BLaER1 treated with 17β-estradiol and CSF1 and Interleukin-3, amounts not matched to agents 10 nM and 100 nM (cell line): ENCODE measurements around the gene DUSP14.

ENCODE experiments used
- H3K27ac ChIP-seq, 11 experiments: shearing (Covaris generic); formaldehyde crosslinking; 2 replicates each; pipeline ENCODE4 v1.8.1; 2022
- H3K27me3 ChIP-seq, 11 experiments: shearing (Covaris generic); formaldehyde crosslinking; 2 replicates each; pipeline ENCODE4 v1.8.1; 2022
- H3K36me3 ChIP-seq, 11 experiments: shearing (Covaris generic); formaldehyde crosslinking; 2 replicates each; pipeline ENCODE4 v1.8.1; 2022
- H3K4me1 ChIP-seq, 10 experiments: shearing (Covaris generic); formaldehyde crosslinking; 2 replicates each; pipeline ENCODE4 v1.8.1; 2022
- H3K4me2 ChIP-seq, 11 experiments: shearing (Covaris generic); formaldehyde crosslinking; 2 replicates each; pipeline ENCODE4 v1.8.1; 2022
- H3K4me3 ChIP-seq, 10 experiments: shearing (Covaris generic); formaldehyde crosslinking; 2 replicates each; pipeline ENCODE4 v1.8.1; 2022
- H3K9ac ChIP-seq, 11 experiments: shearing (Covaris generic); formaldehyde crosslinking; 2 replicates each; pipeline ENCODE4 v1.8.1; 2022
- H3K9me3 ChIP-seq, 11 experiments: shearing (Covaris generic); formaldehyde crosslinking; replicated peaks in 1 of 11; 2 replicates each; pipeline ENCODE4 v1.8.1; 2022
- H4K20me1 ChIP-seq, 11 experiments: shearing (Covaris generic); formaldehyde crosslinking; 2 replicates each; pipeline ENCODE4 v1.8.1; 2022
- Cebpa-rat ChIP-seq, 11 experiments: shearing (Covaris generic); IDR thresholded peaks; 2 replicates each; pipeline ENCODE4 v1.8.1; 2022

The DUSP14 gene

DNA sequence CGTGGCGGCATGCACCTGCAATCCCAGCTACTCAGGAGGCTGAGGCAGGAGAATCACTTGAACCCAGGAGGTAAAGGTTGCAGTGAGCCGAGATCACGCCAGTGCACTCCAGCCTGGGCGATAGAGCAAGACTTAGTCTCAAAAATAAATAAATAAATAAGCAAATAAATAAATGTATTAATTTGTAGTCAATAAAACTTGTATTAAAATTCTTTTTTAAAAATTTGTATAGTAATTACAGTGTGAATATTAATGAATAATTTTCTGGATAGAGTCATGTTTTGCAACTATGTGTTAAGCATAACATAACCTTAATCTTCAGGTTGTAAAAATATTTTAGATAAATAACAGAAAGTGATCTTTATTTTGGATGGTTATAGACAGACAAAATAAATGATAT is 27.2 kb upstream of the DUSP14 start:
- H4K20me1 ChIP-seq: no peaks in the 10 kb centered on the region; a peak in 1 of 22 replicates
- TF ChIP-seq Cebpa-rat (IDR thresholded peaks at IDR 0.05): no peak
- H3K36me3 ChIP-seq: peaks cover 82 to 100% (median 89%) of the 10 kb centered on the region in 11 experiments
- no peak overlapping the region for H3K27ac ChIP-seq
- no peaks in the 10 kb centered on the region for H3K4me1 ChIP-seq
- H3K9ac ChIP-seq: no peak overlapping the region
- H3K27me3 ChIP-seq: no peaks in the 10 kb centered on the region
- H3K4me2 ChIP-seq: no peak overlapping the region
- H3K9me3 ChIP-seq: no peaks in the 10 kb centered on the region
- no peak overlapping the region for H3K4me3 ChIP-seq

DNA sequence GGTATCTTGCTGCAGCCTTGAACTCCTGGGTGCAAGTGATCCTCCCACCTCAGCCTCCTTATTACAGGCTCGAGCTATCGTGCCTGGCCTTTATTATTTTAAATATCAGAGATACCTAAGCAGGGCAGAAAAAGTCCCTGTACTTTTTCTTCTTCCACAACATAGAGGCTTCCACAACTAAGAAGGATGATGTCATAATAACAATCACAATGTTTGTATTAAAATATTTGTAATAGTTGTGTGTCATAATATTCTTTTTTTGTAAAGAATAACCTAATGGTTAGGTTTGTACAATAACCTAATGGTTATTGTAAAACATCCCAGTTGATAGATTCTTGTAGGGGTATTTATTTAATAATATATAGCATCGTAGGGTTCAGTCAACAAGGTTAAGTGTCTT is 26.7 kb upstream of the DUSP14 start:
- H3K4me3 ChIP-seq: no peak overlapping the region
- peaks cover 85 to 100% (median 92%) of the 10 kb centered on the region in 11 experiments for H3K36me3 ChIP-seq
- TF ChIP-seq Cebpa-rat (IDR thresholded peaks at IDR 0.05): no peak
- no peaks in the 10 kb centered on the region for H3K4me1 ChIP-seq
- H3K27ac ChIP-seq: no peak overlapping the region
- no peak overlapping the region for H3K9ac ChIP-seq
- no peak overlapping the region for H3K4me2 ChIP-seq
- H3K27me3 ChIP-seq: no peaks in the 10 kb centered on the region
- no peaks in the 10 kb centered on the region for H3K9me3 ChIP-seq
- no peaks in the 10 kb centered on the region; a peak in 1 of 22 replicates for H4K20me1 ChIP-seq

DNA sequence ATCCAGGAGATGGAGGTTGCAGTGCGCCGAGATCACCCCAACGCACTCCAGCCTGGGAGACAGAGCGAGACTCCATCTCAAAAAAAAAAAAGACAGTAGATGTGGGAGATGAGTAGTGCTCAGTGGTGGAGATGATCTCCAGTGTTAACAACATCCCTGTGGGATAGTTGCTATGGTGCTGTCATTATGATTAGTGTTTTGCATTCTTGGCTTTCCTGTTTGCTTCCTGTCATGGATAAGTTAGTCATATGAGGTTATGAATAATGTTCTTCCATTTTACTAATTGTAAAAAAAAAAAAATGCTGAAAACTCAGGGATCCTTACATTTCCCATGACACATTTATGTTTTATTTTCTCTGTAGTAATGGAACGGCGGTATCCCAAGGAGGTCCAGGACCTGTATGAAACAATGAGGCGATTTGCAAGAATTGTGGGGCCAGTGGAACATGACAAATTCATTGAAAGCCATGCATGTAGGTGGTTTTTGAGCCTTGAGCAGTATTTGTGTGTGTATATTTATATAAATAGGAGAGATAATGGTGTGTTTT is 24.5 kb upstream of the DUSP14 start:
- Histone ChIP-seq H3K4me1 (no peaks in the 10 kb centered on the region), H4K20me1 (no peaks in the 10 kb centered on the region; a peak in 1 of 22 replicates), H3K27me3 (no peaks in the 10 kb centered on the region), H3K9ac (no peak overlapping the region), H3K4me3 (no peak overlapping the region), H3K27ac (no peak overlapping the region), H3K36me3 (peaks cover 90 to 100% (median 97%) of the 10 kb centered on the region in 11 experiments), H3K9me3 (no peaks in the 10 kb centered on the region), H3K4me2 (no peak overlapping the region)
- TF ChIP-seq Cebpa-rat (IDR thresholded peaks at IDR 0.05): no peak

DNA sequence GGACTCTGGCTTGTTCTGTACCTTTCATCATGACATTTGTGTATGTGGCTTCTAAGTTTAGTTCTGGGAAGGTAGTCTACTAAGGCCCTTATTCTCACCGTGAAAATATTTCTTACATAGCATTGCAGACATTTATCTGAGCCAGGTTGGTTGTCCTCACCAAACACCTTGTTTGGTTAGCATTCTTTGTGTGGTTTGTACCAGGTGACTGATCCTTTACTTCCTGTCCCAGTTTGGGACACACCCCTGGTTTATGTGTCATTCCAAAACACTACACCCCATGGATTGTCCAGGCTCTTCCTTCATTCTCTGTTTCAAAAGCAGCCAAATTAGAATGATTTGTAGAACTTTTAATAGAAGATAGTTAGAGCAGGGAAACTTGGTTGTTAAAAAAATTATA is 23.2 kb upstream of the DUSP14 start:
- no peak overlapping the region for H3K9ac ChIP-seq
- H3K36me3 ChIP-seq: peaks cover 90 to 100% (median 98%) of the 10 kb centered on the region in 11 experiments
- no peak overlapping the region for H3K27ac ChIP-seq

DNA sequence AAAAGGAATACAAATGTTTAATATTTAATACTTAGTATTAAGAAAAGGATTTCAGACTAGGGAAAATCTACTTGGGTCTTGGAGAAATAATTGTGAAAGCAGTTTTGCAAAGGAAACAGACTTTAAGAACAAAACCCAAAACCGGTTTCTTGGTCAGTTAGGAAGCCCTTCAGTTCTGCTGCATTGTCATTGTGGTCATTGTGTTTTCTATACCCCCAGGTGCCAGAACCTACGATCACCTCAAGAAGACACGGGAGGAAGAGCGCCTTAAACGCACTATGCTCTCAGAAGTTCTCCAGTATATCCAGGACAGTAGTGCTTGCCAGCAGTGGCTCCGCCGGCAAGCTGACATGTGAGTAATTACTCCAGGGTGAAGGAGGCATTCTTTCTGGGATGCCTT is 19.5 kb upstream of the DUSP14 start:
- H3K9ac ChIP-seq: no peak overlapping the region
- H3K9me3 ChIP-seq: no peaks in the 10 kb centered on the region
- TF ChIP-seq Cebpa-rat (IDR thresholded peaks at IDR 0.05): no peak
- no peaks in the 10 kb centered on the region for H4K20me1 ChIP-seq
- H3K36me3 ChIP-seq: peaks cover 97 to 100% (median 100%) of the 10 kb centered on the region in 11 experiments
- no peak overlapping the region for H3K4me3 ChIP-seq
- H3K4me1 ChIP-seq: peaks cover 0 to 2% (median under 1%) of the 10 kb centered on the region in 10 experiments; a peak in 9 of 20 replicates
- H3K27me3 ChIP-seq: no peaks in the 10 kb centered on the region
- no peak overlapping the region for H3K27ac ChIP-seq
- no peak overlapping the region for H3K4me2 ChIP-seq

More for the DNA sequence above, 23.2 kb upstream of the DUSP14 start:
- no peak for TF ChIP-seq Cebpa-rat (IDR thresholded peaks at IDR 0.05)
- H3K9me3 ChIP-seq: no peaks in the 10 kb centered on the region
- no peak overlapping the region for H3K4me2 ChIP-seq
- H3K4me3 ChIP-seq: no peak overlapping the region
- no peaks in the 10 kb centered on the region for H3K27me3 ChIP-seq
- no peaks in the 10 kb centered on the region; a peak in 1 of 22 replicates for H4K20me1 ChIP-seq
- no peaks in the 10 kb centered on the region for H3K4me1 ChIP-seq

DNA sequence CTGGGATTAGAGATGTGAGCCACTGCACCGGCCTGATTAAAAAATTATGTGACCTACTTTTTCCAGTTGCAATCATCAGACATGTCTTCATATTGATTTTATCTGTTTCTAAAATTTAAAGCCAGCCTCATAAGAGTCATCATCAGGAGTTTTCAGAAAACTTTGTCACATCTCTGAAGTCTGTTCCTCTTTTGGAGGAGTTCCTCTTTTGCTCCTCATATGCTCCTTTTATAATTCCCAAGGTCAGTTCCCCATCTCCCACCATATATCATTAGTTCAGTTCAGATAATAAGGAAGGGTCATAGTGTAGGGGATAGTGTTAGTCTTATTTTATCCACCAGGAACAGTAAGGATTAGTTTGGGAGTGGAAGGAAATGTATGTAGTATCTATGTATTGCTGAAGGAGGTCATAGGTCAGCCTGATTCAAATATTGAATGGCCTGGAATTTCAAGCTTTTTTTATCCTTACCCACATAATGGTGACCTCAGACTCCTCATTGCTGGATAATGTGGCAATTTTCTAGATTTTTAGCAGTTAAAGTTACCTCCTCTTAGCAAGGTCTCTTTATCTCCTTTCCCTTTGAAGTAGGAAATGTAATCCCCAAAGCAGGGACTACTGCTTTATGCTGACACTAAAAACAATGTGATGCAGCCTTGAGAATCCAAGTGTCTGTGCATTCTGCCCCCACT is 13.8 kb upstream of the DUSP14 start:
- Histone ChIP-seq H3K27ac (peak overlapping the region in 5 of 11 experiments; percentile 2 to 56 (median 54); a peak in 6 of 22 replicates), H3K9me3 (no peaks in the 10 kb centered on the region), H3K4me1 (peaks cover 0 to 19% (median 11%) of the 10 kb centered on the region in 10 experiments; a peak in 12 of 20 replicates), H3K4me3 (no peak overlapping the region), H3K4me2 (peak overlapping the region in 3 of 11 experiments; percentile 29 to 56 (median 52); a peak in 4 of 22 replicates), H3K36me3 (peaks cover 87 to 100% (median 98%) of the 10 kb centered on the region in 11 experiments), H3K9ac (no peak overlapping the region; a peak in 2 of 22 replicates), H3K27me3 (no peaks in the 10 kb centered on the region), H4K20me1 (no peaks in the 10 kb centered on the region)
- TF ChIP-seq Cebpa-rat (IDR thresholded peaks at IDR 0.05): no peak

DNA sequence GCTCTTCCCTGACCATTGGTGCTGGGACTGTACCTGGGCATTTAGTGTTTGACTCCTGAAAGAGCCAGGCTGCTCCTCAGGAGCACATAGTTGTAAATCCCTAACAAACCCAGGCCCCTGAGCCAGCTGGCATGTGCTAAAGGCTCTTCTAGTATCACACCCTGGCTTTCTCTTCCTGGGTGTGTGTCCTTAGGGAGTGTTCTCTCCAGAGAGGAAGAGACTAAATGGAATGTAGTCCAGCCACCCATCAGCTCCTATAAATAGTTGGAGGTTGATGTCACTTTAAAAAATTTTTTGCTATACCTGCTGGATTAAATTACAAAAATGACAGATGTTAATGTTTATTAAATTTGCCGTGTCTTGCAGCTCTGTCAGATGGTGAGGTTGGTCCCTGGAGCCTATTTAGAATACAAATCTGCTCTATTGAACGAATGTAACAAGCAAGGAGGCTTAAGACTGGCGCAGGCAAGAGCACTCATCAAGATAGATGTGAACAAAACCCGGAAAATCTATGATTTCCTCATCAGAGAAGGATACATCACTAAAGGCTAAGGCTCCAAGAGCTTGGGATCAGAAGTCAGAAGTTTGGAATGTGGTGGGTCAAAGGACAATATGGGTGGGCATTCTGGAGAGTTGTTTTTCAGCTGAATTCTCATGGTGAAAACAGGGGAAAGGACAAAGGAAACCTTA is 13.1 kb upstream of the DUSP14 start:
- H3K4me2 ChIP-seq: peak overlapping the region in 2 of 11 experiments; percentile 29 to 52; a peak in 2 of 22 replicates
- no peaks in the 10 kb centered on the region for H4K20me1 ChIP-seq
- TF ChIP-seq Cebpa-rat (IDR thresholded peaks at IDR 0.05): no peak
- peaks cover 80 to 96% (median 92%) of the 10 kb centered on the region in 11 experiments for H3K36me3 ChIP-seq
- H3K27me3 ChIP-seq: no peaks in the 10 kb centered on the region
- peak overlapping the region in 2 of 11 experiments; percentile 2 to 56; a peak in 2 of 22 replicates for H3K27ac ChIP-seq
- H3K4me3 ChIP-seq: no peak overlapping the region
- H3K9me3 ChIP-seq: no peaks in the 10 kb centered on the region
- H3K9ac ChIP-seq: no peak overlapping the region
- peaks cover 0 to 26% (median 16%) of the 10 kb centered on the region in 10 experiments; a peak in 18 of 20 replicates for H3K4me1 ChIP-seq

DNA sequence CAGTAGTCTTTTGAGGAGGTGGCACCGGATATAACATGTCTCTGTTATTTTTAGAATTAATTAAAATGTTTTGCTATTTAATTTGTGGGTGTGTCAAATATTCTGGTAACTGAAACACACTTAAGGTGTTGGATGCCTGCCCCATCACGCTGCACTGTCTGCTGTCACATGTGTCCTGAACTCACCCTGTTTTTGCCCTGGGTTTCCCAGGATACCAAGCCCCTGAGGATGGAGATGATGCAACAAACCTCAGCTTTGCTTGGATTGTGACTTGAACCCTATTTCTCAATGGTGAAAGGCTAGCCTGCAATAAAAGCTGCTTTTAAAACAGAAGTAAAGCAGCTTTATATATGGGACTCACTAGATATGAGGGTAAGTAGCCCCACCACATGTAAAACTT is 11.5 kb upstream of the DUSP14 start:
- H3K27me3 ChIP-seq: no peaks in the 10 kb centered on the region
- TF ChIP-seq Cebpa-rat (IDR thresholded peaks at IDR 0.05): no peak
- no peak overlapping the region for H3K9ac ChIP-seq
- H3K4me2 ChIP-seq: no peak overlapping the region
- peaks cover 64 to 79% (median 76%) of the 10 kb centered on the region in 11 experiments for H3K36me3 ChIP-seq
- peaks cover 11 to 42% (median 30%) of the 10 kb centered on the region in 10 experiments for H3K4me1 ChIP-seq
- no peak overlapping the region for H3K27ac ChIP-seq
- no peak overlapping the region for H3K4me3 ChIP-seq
- no peaks in the 10 kb centered on the region for H4K20me1 ChIP-seq
- H3K9me3 ChIP-seq: no peaks in the 10 kb centered on the region

DNA sequence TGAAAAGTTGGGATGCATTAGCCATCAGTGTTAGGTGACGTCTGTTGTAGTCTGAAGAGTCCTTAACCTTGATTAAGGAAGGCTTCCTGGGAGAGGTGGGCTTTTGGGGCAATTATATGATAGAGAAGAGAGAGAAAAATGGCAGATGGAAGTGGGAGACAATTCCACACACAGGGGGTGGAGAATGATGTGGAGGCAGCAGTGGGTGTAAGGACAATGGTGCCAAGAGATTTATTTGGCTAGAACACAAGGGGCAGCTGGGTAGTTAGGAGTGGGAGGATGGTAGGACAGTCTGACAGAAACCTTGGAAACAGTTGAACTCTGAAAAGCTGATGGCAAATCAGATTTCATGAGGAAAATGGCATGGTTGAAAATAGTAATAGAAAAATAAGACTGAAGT is 10.7 kb upstream of the DUSP14 start:
- Histone ChIP-seq H3K27me3 (no peaks in the 10 kb centered on the region), H3K4me2 (no peak overlapping the region), H3K9ac (no peak overlapping the region), H3K4me1 (peaks cover 20 to 50% (median 38%) of the 10 kb centered on the region in 10 experiments), H3K9me3 (no peaks in the 10 kb centered on the region), H3K27ac (no peak overlapping the region), H3K4me3 (no peak overlapping the region), H3K36me3 (peaks cover 56 to 71% (median 67%) of the 10 kb centered on the region in 11 experiments), H4K20me1 (no peaks in the 10 kb centered on the region)
- TF ChIP-seq Cebpa-rat (IDR thresholded peaks at IDR 0.05): no peak
